Measurements from ENCODE around the gene MICAL3.

DNA sequence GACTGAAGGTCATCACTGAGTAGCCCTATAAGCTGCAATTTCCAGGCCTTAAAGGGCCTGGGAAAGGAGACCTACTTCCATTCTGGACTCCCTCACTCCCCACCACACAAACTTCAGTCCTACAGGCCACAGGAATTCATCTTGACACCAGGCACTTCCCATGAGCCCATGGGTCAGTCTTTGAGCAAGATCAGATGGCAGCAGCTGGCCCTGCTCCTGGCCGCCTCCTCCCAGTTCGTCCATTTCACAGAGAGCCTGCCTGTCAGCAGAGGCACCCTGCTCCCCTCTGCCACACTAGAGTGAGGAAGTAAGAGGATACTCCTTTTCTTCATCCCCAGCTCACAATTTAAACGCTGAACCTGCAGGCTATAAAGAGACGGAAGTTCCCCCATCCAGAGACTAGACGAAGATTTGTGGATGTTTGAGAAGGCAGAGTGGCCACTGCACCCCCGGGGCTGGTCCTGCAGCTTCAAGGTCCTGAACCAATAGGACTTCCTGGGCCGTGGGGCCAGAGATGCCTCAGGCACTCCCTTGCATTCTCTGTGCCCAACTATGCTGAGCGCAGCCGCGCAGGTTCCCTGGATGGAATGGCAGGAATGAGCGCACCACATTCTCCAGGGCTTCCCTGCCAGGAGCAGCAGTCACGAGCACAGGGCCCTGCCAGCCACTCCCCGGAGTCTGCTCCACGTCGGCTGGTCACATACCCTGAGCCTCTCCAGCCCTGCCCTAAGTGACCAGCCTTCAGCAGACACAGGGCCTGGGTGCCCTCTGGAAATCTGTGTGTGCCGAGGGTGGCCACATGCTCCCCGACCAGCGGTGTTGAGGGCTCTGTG lies 216.6 kb downstream of the MICAL3 start:
- TF ChIP-seq POLR2AphosphoS5 (IDR thresholded peaks at IDR 0.05; ENCODE audit: borderline replicate concordance, low read depth, low read length) (no peak), EZH2 (IDR thresholded peaks at IDR 0.05) (no peak), FOXP2 (optimal IDR thresholded peaks at IDR 0.05; ENCODE audit: control extremely low read depth, extremely low read length, insufficient read depth) (no peak)
